Esophagus squamous epithelium (tissue), 5 donors: ENCODE measurements around the gene KIF13A. TPM values are rescaled to one million over a fixed set of nuclear protein-coding genes. Genes with fewer than 3 reads are reported as not detected.
"Not testable (repeated sequence)": the region's sequence is repeated elsewhere in the genome, so short reads cannot be mapped to it uniquely, and the experiment has no call there.

ENCODE experiments used
- DNase-seq: peaks from one replicate; lab custom pipeline; 2025; lab: John Stamatoyannopoulos, UW
- H3K27ac ChIP-seq, 4 donors: fragments of 200-600 bp; sonication (generic); one replicate each; pipeline ENCODE4 v1.5.1; 2016 to 2019; ENCODE audit warnings: mild to moderate bottlenecking in 1 of 4
- H3K27me3 ChIP-seq, 4 donors: fragments of 200-600 bp; sonication (generic); 1 replicate in 3 of 4; 2 replicates in 1 of 4; pipeline versions ENCODE4 v1.5.1 to v1.6.0; 2017 to 2021; ENCODE audit warnings: antibody characterized with exemption in 1 of 4
- H3K36me3 ChIP-seq, 3 donors: fragments of 200-600 bp; sonication (generic); one replicate each; pipeline ENCODE4 v1.5.1; 2016 to 2019
- H3K4me1 ChIP-seq, 3 donors: fragments of 200-600 bp; sonication (generic); one replicate each; pipeline ENCODE4 v1.5.1; 2017 to 2019
- H3K4me3 ChIP-seq, 4 donors: fragments of 200-600 bp; sonication (generic); 1 replicate in 3 of 4; 2 replicates in 1 of 4; pipeline ENCODE4 v1.5.1; 2016 to 2019; ENCODE audit warnings: mild to moderate bottlenecking in 2 of 4, moderate library complexity in 1 of 4
- H3K9me3 ChIP-seq, 3 donors: fragments of 200-600 bp; sonication (generic); one replicate each; pipeline ENCODE4 v1.5.1; 2016 to 2019
- CTCF ChIP-seq, 6 experiments: fragments of 450-650 bp in 4 of 6; fragments of 200-600 bp in 2 of 6; sonication (generic) in 2 of 6; IDR thresholded peaks; one replicate each; pipeline ENCODE4 v1.5.1; 2016 to 2019; ENCODE audit warnings: antibody characterized with exemption in 6 of 6, mild to moderate bottlenecking in 4 of 6, moderate library complexity in 4 of 6
- POLR2A ChIP-seq, 4 donors: fragments of 450-650 bp; IDR thresholded peaks; one replicate each; pipeline ENCODE4 v1.6.1; 2017; ENCODE audit warnings: antibody characterized with exemption in 4 of 4, mild to moderate bottlenecking in 4 of 4, moderate library complexity in 3 of 4
- WGBS, 2 donors: methylation state at CpG; one replicate each; pipeline ENCODE4 v1.1.5; 2018; 5-methylcytosine and 5-hydroxymethylcytosine counted together
- intact Hi-C: fragments of 100-400 bp; cut with DNase I; formaldehyde crosslinking; loops from one replicate; pipeline ENCODE4 v1.15.0; 2022
- total RNA-seq, 4 donors: library from RNA; depleted of rRNA; stranded (reverse); fragments of >200 nt; gene quantifications; one replicate each; pipeline ENCODE4 v1.1.0, GENCODE V29; 2016
- donor health status: DM: yes; HTN: yes; CAD: no.

KIF13A gene
- total RNA-seq, 4 donors from 2014 or later = 18.7 to 34.5 (median 25.0) TPM

GRCh38 chr6:18022398-18023231, 35.2 kb upstream of the KIF13A start:
- H3K27me3 ChIP-seq = no peaks in the 10 kb centered on the region
- intact Hi-C loops = no loop called here
- H3K36me3 ChIP-seq = no peaks in the 10 kb centered on the region
- H3K4me3 ChIP-seq = no peak overlapping the region
- 47 to 50% methylated on average over 11 of the region's 11 CpGs for WGBS, 2 donors
- peaks cover 0 to 11% (median 0%) of the 10 kb centered on the region in 3 donors for H3K4me1 ChIP-seq
- TF ChIP-seq POLR2A (IDR thresholded peaks at IDR 0.05) (no peak), CTCF (IDR thresholded peaks at IDR 0.05) (no peak)
- DNase-seq = no peak
- no peaks in the 10 kb centered on the region for H3K9me3 ChIP-seq
- no peak overlapping the region for H3K27ac ChIP-seq

- intact Hi-C loops = no loop called here
- Histone ChIP-seq H3K36me3 (no peaks in the 10 kb centered on the region), H3K27ac (no peak overlapping the region), H3K4me3 (no peak overlapping the region), H3K4me1 (peaks cover 0 to 23% (median 0%) of the 10 kb centered on the region in 3 donors), H3K27me3 (no peaks in the 10 kb centered on the region), H3K9me3 (no peaks in the 10 kb centered on the region)
- no peak for DNase-seq
- WGBS, 2 donors = 48 to 76% methylated on average over 8 to 12 of the region's 18 CpGs
- TF ChIP-seq POLR2A (IDR thresholded peaks at IDR 0.05) (no peak), CTCF (IDR thresholded peaks at IDR 0.05) (no peak)
Measured at GRCh38 chr6:18021166-18021850, 33.9 kb upstream of the KIF13A start.

GRCh38 chr6:18020545-18020944, 33.1 kb upstream of the KIF13A start:
- H3K4me1 ChIP-seq = peaks cover 0 to 30% (median 0%) of the 10 kb centered on the region in 3 donors
- H3K9me3 ChIP-seq, intact Hi-C loops, H3K27ac ChIP-seq, H3K36me3 ChIP-seq, H3K4me3 ChIP-seq, H3K27me3 ChIP-seq, DNase-seq: not testable (repeated sequence)
- 82 to 85% methylated on average over 5 of the region's 5 CpGs for WGBS, 2 donors

- intact Hi-C loops = no loop called here
- Histone ChIP-seq H3K4me3 (peak overlapping the region in 1 of 4 donors; percentile 28), H3K27me3 (no peaks in the 10 kb centered on the region), H3K4me1 (peaks cover 0 to 30% (median 0%) of the 10 kb centered on the region in 3 donors), H3K27ac (no peak overlapping the region), H3K9me3 (no peaks in the 10 kb centered on the region), H3K36me3 (no peaks in the 10 kb centered on the region)
- 78 to 85% methylated on average over 11 to 27 of the region's 75 CpGs for WGBS, 2 donors
- DNase-seq = no peak
- no peak for TF ChIP-seq CTCF (IDR thresholded peaks at IDR 0.05)
- TF ChIP-seq POLR2A (IDR thresholded peaks at IDR 0.05) = no peak
Measured at GRCh38 chr6:18019539-18020534, 32.4 kb upstream of the KIF13A start.

GRCh38 chr6:18019133-18019532, 31.7 kb upstream of the KIF13A start:
- H3K4me1 ChIP-seq = peaks cover 0 to 30% (median 0%) of the 10 kb centered on the region in 3 donors
- 66 to 74% methylated on average over 4 of the region's 4 CpGs for WGBS, 2 donors
- intact Hi-C loops, H3K27me3 ChIP-seq, DNase-seq, H3K9me3 ChIP-seq, H3K36me3 ChIP-seq, H3K27ac ChIP-seq: not testable (repeated sequence)
- peak overlapping the region in 1 of 4 donors; percentile 28 for H3K4me3 ChIP-seq
